Stimulated activated naive CD8-positive, alpha-beta T cell treated with anti-CD3 and anti-CD28 coated beads, Interleukin-15, amount 100 ng/mL, for 72 hours (primary cell): ENCODE data around the gene HMGN3.

Experiments
- ATAC-seq: fragments of 150-1000 bp; cut with Tn5 transposase; 2 replicates; pipeline ENCODE4 v1.10.0; 2021; ENCODE audit warnings: mild to moderate bottlenecking, moderate library complexity
- DNase-seq, 2 donors: peaks; one replicate each; pipeline ENCODE4 v3.0.0; 2021 to 2022
- H3K27ac Mint-ChIP-seq, 2 donors: one replicate each; pipeline ENCODE4 v1.8.0; 2022; ENCODE audit warnings: mild to moderate bottlenecking in 2 of 2, mixed read lengths in 2 of 2, moderate library complexity in 2 of 2
- H3K27me3 Mint-ChIP-seq: one replicate; pipeline ENCODE4 v1.8.0; 2022; ENCODE audit warnings: mixed read lengths
- H3K4me1 Mint-ChIP-seq: one replicate; pipeline ENCODE4 v1.8.0; 2022; ENCODE audit warnings: mild to moderate bottlenecking, mixed read lengths
- H3K4me3 Mint-ChIP-seq, 2 donors: one replicate each; pipeline ENCODE4 v1.8.0; 2022; ENCODE audit warnings: mild to moderate bottlenecking in 2 of 2, mixed read lengths in 2 of 2, moderate library complexity in 1 of 2
- H3K9me3 Mint-ChIP-seq, 2 donors: one replicate each; pipeline ENCODE4 v1.8.0; 2022; ENCODE audit warnings: mixed read lengths in 2 of 2

The HMGN3 gene

GRCh38 chr6:79170959-79171358 lies 63.5 kb downstream of the HMGN3 start:
- H3K4me3 Mint-ChIP-seq = no peak overlapping the region
- no peaks in the 10 kb centered on the region for H3K4me1 Mint-ChIP-seq
- no peaks in the 10 kb centered on the region for H3K27me3 Mint-ChIP-seq
- H3K27ac Mint-ChIP-seq = no peak overlapping the region
- DNase-seq (no peak), ATAC-seq (no peak)
- H3K9me3 Mint-ChIP-seq = no peaks in the 10 kb centered on the region

- Mint-ChIP-seq H3K4me3 (no peak overlapping the region), H3K4me1 (no peaks in the 10 kb centered on the region)
These were observed 64.1 kb downstream of the HMGN3 start for GRCh38 chr6:79170431-79170830.

DNA sequence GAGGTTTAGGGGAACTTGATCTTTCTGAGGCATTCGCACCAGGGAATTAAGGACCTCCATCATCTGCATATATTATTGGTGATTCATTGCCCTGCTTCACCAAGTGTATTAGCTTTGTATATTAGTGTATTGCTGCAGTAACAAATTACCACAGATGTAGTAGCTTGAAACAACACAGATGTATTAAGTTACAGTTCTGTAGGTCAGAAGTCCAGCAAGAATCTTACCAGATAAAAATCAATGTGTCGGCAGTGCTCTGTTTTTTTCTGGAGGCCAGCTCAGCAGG lies 65.8 kb downstream of the HMGN3 start:
- DNase-seq (no peak), ATAC-seq (no peak)
- H3K4me3 Mint-ChIP-seq = no peak overlapping the region
- H3K27me3 Mint-ChIP-seq = no peaks in the 10 kb centered on the region
- no peaks in the 10 kb centered on the region for H3K9me3 Mint-ChIP-seq
- no peaks in the 10 kb centered on the region for H3K4me1 Mint-ChIP-seq
- H3K27ac Mint-ChIP-seq = no peak overlapping the region

More at GRCh38 chr6:79170431-79170830, 64.1 kb downstream of the HMGN3 start:
- Mint-ChIP-seq H3K9me3 (no peaks in the 10 kb centered on the region), H3K27ac (no peak overlapping the region), H3K27me3 (no peaks in the 10 kb centered on the region)
- DNase-seq = no peak
- no peak for ATAC-seq

GRCh38 chr6:79167931-79168694 lies 66.4 kb downstream of the HMGN3 start:
- DNase-seq = no peak
- ATAC-seq = no peak
- H3K4me1 Mint-ChIP-seq = no peaks in the 10 kb centered on the region
- no peaks in the 10 kb centered on the region for H3K27me3 Mint-ChIP-seq
- H3K9me3 Mint-ChIP-seq = no peaks in the 10 kb centered on the region
- no peak overlapping the region for H3K4me3 Mint-ChIP-seq
- no peak overlapping the region for H3K27ac Mint-ChIP-seq

DNA sequence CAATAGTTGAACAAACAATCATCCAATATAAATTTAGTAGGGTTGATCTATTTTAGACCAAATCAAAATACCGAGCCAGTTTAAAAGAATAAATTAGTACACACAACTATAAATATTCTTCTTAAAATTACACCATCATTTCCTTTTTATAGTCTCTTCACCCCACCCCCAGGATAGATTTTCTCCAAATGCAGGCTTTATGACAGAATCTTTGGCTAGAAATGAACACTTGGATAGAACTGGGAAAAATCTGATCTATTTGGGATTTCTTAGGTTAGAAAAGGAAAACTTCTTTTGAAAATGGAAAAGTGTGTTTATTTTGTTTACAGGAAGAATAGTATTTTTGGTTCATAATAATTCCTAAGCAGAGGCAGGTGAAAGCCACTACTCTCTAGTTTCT lies 74.6 kb downstream of the HMGN3 start:
- Mint-ChIP-seq H3K4me1 (no peaks in the 10 kb centered on the region), H3K9me3 (peaks cover 0 to 9% of the 10 kb centered on the region in 2 donors)

DNA sequence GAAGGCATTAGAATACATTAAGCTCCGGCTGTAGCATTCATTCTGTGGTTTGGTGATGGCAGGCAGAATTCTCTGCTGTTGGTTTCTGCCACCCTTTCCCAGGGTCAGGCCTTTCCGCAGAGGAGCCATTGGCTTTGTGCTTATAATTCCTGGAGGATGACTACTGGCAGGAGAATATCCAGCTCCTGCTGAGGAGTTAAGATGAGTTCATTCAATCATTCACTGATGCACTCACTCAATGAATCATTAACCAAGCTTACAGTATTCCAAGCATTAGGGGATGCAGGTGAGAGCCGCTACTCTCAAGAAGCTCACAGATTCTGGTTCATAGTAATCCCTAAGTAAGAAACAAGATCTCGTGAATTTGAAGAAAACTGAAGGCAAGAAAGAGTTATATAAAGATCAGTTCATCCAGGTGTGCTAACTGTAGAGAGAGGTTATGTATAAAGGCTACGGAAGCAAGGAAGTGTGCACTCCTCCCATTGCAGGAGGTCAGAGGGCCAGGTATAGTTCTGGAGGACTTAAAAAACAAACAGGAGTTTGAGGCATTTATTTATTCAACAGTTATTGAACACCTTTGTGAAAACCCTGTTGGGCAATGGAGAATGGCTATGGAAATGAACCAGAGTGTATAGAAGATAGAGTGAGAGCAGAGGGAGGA lies 75.5 kb downstream of the HMGN3 start:
- Mint-ChIP-seq H3K27me3 (peaks cover 8% of the 10 kb centered on the region), H3K9me3 (peaks cover 0 to 9% of the 10 kb centered on the region in 2 donors), H3K27ac (no peak overlapping the region), H3K4me1 (no peaks in the 10 kb centered on the region), H3K4me3 (no peak overlapping the region)
- DNase-seq (no peak), ATAC-seq (no peak)

More for the DNA sequence above, 74.6 kb downstream of the HMGN3 start:
- H3K27ac Mint-ChIP-seq = no peak overlapping the region
- no peak for ATAC-seq
- no peak overlapping the region for H3K4me3 Mint-ChIP-seq
- peaks cover 8% of the 10 kb centered on the region for H3K27me3 Mint-ChIP-seq
- no peak for DNase-seq

DNA sequence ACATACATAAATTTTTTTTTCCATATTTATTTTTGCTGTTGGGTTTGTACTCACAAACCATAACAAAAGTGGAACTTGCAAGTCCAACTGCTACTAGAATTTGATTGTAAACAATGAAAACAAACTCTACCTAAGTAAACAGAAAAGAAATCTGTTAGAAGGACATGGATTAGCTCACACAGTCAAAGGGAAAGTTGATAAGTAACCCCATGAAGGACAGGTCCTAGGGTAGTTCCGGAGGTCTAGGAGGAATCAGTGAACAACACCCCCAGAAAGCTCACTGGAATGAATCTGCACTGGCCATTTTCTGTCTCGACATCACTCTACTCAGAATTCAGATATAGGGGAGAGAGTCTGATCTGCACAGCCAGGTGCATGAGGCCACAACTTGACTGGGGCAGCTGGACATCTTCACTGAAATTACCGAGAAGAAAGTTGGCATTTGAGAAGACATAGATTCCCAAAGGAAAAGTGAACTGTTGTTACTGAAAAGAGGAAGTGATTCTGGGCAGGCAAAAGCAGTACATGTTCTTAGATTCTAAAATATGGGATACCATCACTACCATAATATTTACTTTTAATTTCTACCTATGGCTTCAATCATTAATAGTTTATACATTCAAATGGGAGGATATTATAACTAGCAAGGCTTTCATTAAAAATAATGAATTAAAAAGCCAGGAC lies 76.4 kb downstream of the HMGN3 start:
- H3K4me3 Mint-ChIP-seq = no peak overlapping the region
- DNase-seq (no peak), ATAC-seq (no peak)

DNA sequence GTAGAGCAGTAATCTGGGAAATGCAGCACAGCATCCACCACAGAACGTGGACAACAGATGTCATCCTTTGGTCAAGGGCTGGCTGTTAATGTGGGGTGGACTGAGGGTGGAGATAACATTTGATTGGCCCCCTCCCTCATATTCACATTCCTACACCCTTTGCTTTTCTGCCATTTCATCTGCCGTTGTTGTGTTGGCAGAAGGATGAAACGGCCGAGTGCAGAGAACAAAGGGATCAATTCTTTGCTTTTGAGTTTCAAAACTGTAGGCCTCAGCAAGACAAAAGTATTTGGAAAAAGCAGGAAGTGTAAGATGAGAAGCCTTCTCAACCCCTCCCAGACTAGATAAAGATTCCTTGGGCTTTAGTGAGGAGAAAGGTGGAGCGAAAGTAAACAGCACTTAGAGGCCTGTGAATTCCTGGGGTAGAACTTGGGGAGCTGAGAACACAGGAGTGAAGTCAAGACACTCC lies 82.2 kb downstream of the HMGN3 start:
- Mint-ChIP-seq H3K4me3 (no peak overlapping the region), H3K27ac (no peak overlapping the region), H3K27me3 (no peaks in the 10 kb centered on the region), H3K4me1 (no peaks in the 10 kb centered on the region), H3K9me3 (no peaks in the 10 kb centered on the region)
- DNase-seq (no peak), ATAC-seq (no peak)

More for the DNA sequence above, 76.4 kb downstream of the HMGN3 start:
- Mint-ChIP-seq H3K27me3 (peaks cover 8% of the 10 kb centered on the region), H3K27ac (no peak overlapping the region), H3K4me1 (no peaks in the 10 kb centered on the region), H3K9me3 (peaks cover 0 to 9% of the 10 kb centered on the region in 2 donors)
